Heart left ventricle (tissue), 16 donors: ENCODE results near the gene SPEG. TPM values are rescaled to one million over a fixed set of nuclear protein-coding genes. Genes with fewer than 3 reads are reported as not detected.

Source experiments
- ATAC-seq, 4 donors: fragments of 200-7000 bp; cut with Tn5 transposase; one replicate each; pipeline ENCODE4 v1.9.1; 2020 to 2022; ENCODE audit warnings: moderate library complexity in 4 of 4, mild to moderate bottlenecking in 3 of 4, moderate number of reproducible peaks in 1 of 4
- DNase-seq, 5 donors: peaks; one replicate each; pipeline ENCODE4 v3.0.0-alpha.2; 2020
- H3K27ac ChIP-seq, 12 donors: fragments of 200-600 bp; sonication (generic) in 4 of 12; one replicate each; pipeline versions ENCODE4 v1.5.0 to v1.8.0; 2016 to 2022; ENCODE audit warnings: mild to moderate bottlenecking in 2 of 12
- H3K27me3 ChIP-seq, 9 donors: fragments of 200-600 bp; sonication (generic) in 2 of 9; one replicate each; pipeline versions ENCODE4 v1.5.1 to v1.8.0; 2016 to 2022; ENCODE audit warnings: mild to moderate bottlenecking in 3 of 9
- H3K36me3 ChIP-seq, 9 donors: fragments of 200-600 bp; sonication (generic) in 2 of 9; one replicate each; pipeline versions ENCODE4 v1.5.0 to v1.8.0; 2018 to 2022; ENCODE audit warnings: mild to moderate bottlenecking in 2 of 9
- H3K4me1 ChIP-seq, 12 donors: fragments of 200-600 bp; sonication (generic) in 4 of 12; one replicate each; pipeline versions ENCODE4 v1.5.0 to v1.8.0; 2016 to 2022; ENCODE audit warnings: mild to moderate bottlenecking in 3 of 12
- H3K4me3 ChIP-seq, 12 donors: fragments of 200-600 bp; sonication (generic) in 4 of 12; one replicate each; pipeline versions ENCODE4 v1.5.0 to v1.8.0; 2017 to 2022; ENCODE audit warnings: mild to moderate bottlenecking in 9 of 12, moderate library complexity in 4 of 12
- H3K9me3 ChIP-seq, 12 donors: fragments of 200-600 bp; sonication (generic) in 4 of 12; one replicate each; pipeline versions ENCODE4 v1.5.0 to v1.8.0; 2016 to 2022; ENCODE audit warnings: mild to moderate bottlenecking in 1 of 12
- POLR2A ChIP-seq, 2 donors: fragments of 450-650 bp; IDR thresholded peaks; one replicate each; pipeline ENCODE4 v1.6.1; 2017; ENCODE audit warnings: antibody characterized with exemption in 2 of 2, mild to moderate bottlenecking in 2 of 2, moderate library complexity in 2 of 2
- whole genome bisulfite sequencing, 4 donors: extraction: QIAGEN DNeasy Blood & Tissue Kit in 2 of 4; methylation state at CpG; one replicate each; pipeline versions ENCODE4 v1.1.5 to v1.1.7; 2013 to 2018; 5-methylcytosine and 5-hydroxymethylcytosine counted together
- intact Hi-C, 10 donors: fragments of 100-400 bp; cut with DNase I; formaldehyde crosslinking; loops; one replicate each; pipeline versions ENCODE4 v1.11.1 to v1.14.2; 2022
- polyA plus RNA-seq, 2 donors: library from polyadenylated mRNA; stranded (reverse); fragments of 200-250 nt; gene quantifications; one replicate each; pipeline ENCODE4 v1.2.3, GENCODE V29; 2013
- total RNA-seq, 9 donors: library from RNA; depleted of rRNA in 2 of 9; stranded (reverse); fragments of >200 nt in 2 of 9; fragmentation: NEBNext Ultra II Directional in 3 of 9; extraction: Animal tissue kit (Norgen Biotek cat#: 25700) in 3 of 9; gene quantifications; one replicate each; pipeline versions ENCODE4 v1.1.0 to v1.2.4, GENCODE V29; 2016 to 2023
- TF ChIP-seq, protein P1 (sequence below), 12 donors: fragments of 200-600 bp; sonication (generic) in 4 of 12; IDR thresholded peaks; one replicate each; pipeline versions ENCODE4 v1.5.0 to v1.8.0; 2018 to 2022; ENCODE audit warnings: antibody characterized with exemption in 12 of 12, mild to moderate bottlenecking in 5 of 12
- donor health status: ischemic (EF 13 %, LVEDD 7.1; RV severe dilation, severe dysfunction).
- donor health status: healthy with polysubstance abuse.
- donor health status: DM: no; HTN: yes; CAD: no.
- donor health status: DM: no; HTN: no; CAD: no.
- donor health status: ischemic (EF 25% LVEDD 6.9; RV normal size, moderate dysfunction).
- donor health status: ischemic (EF 25% LVEDD 5.7; RV mildly dilated, moderate dysfunction).
- donor health status: healthy.
- donor health status: DM: yes; HTN: yes; CAD: no.
- donor health status: ischemic (EF 35%, LVEDD 5.7; RV mildly dilated, moderate dysfunction).
- donor health status: nonischemic (EF 11% LVEDD 7.7; RV severe dilation, severe dysfunction).
- donor health status: DM: yes; HTN: yes; CAD: no.
- donor health status: PGD.
- donor health status: ischemic (EF 29% LVEDD 5.4; RV normal size, mild dysfunction).
- donor health status: nonischemic (EF 23%, LVEDD 6.1; RV moderate dilation, normal function).

Gene SPEG
- total and polyA plus RNA-seq, 11 donors: 64.8 to 150 (median 108) TPM

DNA sequence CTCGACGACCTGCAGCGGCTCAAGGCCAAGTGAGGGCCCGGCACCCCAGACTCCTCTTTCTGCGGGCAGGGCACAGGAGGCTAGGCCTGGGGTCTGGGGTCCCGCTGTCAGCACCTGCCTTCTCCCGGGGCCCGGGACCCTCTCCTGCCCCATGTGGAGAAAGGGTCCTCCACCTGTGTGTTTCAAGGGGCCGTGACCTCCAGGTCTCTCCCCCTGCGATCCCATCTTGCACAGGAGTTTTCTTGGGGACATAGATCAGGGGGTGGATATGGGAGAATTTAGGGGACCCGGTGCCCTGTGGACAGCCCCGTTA, 15.7 kb upstream of the SPEG start:
- ATAC-seq: no peak
- Histone ChIP-seq H3K27ac (peak overlapping the region; percentile 88 to 99 (median 96)), H3K4me1 (peaks cover 0 to 38% (median 10%) of the 10 kb centered on the region in 12 donors), H3K27me3 (peaks cover 0 to 21% (median 15%) of the 10 kb centered on the region in 9 donors), H3K9me3 (no peaks in the 10 kb centered on the region), H3K4me3 (peak overlapping the region; percentile 49 to 80 (median 63)), H3K36me3 (peaks cover 0 to 37% (median 27%) of the 10 kb centered on the region in 9 donors)
- no peak for DNase-seq
- WGBS, 4 donors: 21 to 39% (median 32%) methylated on average over 10 to 12 of the region's 12 CpGs
- TF ChIP-seq POLR2A (IDR thresholded peaks at IDR 0.05): no peak
- TF ChIP-seq, protein P1, sequence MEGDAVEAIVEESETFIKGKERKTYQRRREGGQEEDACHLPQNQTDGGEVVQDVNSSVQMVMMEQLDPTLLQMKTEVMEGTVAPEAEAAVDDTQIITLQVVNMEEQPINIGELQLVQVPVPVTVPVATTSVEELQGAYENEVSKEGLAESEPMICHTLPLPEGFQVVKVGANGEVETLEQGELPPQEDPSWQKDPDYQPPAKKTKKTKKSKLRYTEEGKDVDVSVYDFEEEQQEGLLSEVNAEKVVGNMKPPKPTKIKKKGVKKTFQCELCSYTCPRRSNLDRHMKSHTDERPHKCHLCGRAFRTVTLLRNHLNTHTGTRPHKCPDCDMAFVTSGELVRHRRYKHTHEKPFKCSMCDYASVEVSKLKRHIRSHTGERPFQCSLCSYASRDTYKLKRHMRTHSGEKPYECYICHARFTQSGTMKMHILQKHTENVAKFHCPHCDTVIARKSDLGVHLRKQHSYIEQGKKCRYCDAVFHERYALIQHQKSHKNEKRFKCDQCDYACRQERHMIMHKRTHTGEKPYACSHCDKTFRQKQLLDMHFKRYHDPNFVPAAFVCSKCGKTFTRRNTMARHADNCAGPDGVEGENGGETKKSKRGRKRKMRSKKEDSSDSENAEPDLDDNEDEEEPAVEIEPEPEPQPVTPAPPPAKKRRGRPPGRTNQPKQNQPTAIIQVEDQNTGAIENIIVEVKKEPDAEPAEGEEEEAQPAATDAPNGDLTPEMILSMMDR (IDR thresholded peaks at IDR 0.05): no peak
- intact Hi-C loops: no loop called here

DNA sequence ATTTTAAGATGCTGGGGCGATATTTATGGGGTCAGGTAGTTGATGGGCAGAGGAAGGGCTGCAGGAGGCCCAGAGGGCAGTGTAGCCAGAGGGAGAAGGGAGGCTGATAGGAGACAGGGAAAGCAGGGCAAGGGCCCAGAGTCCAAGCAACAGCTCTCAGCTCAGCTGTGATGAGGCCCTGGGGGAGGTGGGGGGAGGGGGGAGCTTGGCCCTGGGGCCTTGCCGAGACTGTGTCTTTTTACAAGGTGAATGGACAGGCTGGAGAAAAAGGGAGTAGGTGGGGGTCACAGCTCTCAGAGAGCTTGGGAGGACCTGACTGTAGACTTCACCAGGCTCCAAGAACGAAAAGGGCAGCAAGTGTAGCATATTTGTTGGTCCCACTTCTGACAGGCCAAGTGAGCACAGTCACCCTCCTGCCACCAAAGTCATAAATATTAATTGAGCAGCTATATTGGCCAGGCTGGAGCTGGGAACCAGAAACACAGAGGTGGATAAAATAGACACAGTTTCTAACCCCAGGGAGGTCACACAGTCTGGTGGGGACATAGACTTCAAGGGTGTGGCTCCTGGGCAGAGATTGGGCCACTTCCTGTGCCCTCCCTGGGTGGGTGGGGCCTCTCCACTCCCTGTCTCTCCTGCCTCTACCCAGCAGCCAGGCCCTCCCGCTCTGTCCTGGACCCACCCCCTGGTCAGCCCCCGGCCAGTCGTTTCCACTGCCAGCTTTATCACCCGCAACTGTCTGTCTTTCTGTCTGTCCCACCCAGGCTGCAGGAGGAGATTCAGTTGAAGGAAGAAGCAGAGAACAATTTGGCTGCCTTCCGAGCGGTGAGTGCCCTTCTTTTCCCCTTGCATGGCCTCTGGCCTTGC, 15.1 kb upstream of the SPEG start:
- TF ChIP-seq POLR2A (IDR thresholded peaks at IDR 0.05): peak; percentile 29 to 51
- TF ChIP-seq, protein P1 (IDR thresholded peaks at IDR 0.05): no peak
- H3K9me3 ChIP-seq: no peaks in the 10 kb centered on the region
- WGBS, 4 donors: 35 to 56% (median 50%) methylated on average over 8 to 9 of the region's 9 CpGs
- H3K36me3 ChIP-seq: peaks cover 0 to 43% (median 32%) of the 10 kb centered on the region in 9 donors
- peak overlapping the region; percentile 88 to 99 (median 96) for H3K27ac ChIP-seq
- intact Hi-C loops: loop anchor here in 2 of 10 donors (2.0 to 10.0 kb wide), 2 partner anchors 15 to 215 kb away; no protein-coding TSS in a partner anchor
- DNase-seq (peak in 4 of 5 donors; percentile 78 to 82 (median 80)), ATAC-seq (peak; percentile 40 to 72 (median 63))
- H3K4me3 ChIP-seq: peak overlapping the region; percentile 49 to 80 (median 63)
- H3K4me1 ChIP-seq: peaks cover 0 to 39% (median 10%) of the 10 kb centered on the region in 12 donors
- peaks cover 0 to 21% (median 15%) of the 10 kb centered on the region in 9 donors for H3K27me3 ChIP-seq

DNA sequence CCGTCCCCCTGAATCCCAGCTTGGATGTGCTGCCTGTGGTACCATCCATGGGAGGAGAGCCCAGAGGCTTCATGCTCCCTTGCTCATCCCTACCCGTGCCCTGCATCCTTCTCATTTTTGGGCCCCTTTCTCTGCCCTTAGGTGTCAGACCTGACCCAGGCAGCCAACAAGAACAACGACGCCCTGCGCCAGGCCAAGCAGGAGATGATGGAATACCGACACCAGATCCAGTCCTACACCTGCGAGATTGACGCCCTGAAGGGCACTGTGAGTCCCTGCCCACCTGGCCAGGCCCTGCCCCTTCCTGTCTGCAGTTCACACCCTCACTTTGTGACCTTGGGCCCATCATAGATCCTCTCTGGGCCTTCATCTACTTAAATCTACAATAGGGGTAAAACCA, 14.0 kb upstream of the SPEG start:
- Histone ChIP-seq H3K4me1 (peaks cover 0 to 38% (median 10%) of the 10 kb centered on the region in 12 donors), H3K36me3 (peaks cover 0 to 54% (median 34%) of the 10 kb centered on the region in 9 donors), H3K9me3 (no peaks in the 10 kb centered on the region), H3K27ac (peak overlapping the region; percentile 88 to 99 (median 96)), H3K4me3 (peak overlapping the region; percentile 49 to 80 (median 63)), H3K27me3 (peaks cover 0 to 21% (median 15%) of the 10 kb centered on the region in 9 donors)
- TF ChIP-seq, protein P1 (IDR thresholded peaks at IDR 0.05): no peak
- no peak for TF ChIP-seq POLR2A (IDR thresholded peaks at IDR 0.05)
- intact Hi-C loops: loop anchor here in 2 of 10 donors (2.0 to 10.0 kb wide), 2 partner anchors 16 to 214 kb away; no protein-coding TSS in a partner anchor
- 62 to 66% (median 65%) methylated on average over 8 of the region's 8 CpGs for WGBS, 4 donors
- ATAC-seq: no peak
- DNase-seq: peak in 1 of 5 donors; percentile 55

DNA sequence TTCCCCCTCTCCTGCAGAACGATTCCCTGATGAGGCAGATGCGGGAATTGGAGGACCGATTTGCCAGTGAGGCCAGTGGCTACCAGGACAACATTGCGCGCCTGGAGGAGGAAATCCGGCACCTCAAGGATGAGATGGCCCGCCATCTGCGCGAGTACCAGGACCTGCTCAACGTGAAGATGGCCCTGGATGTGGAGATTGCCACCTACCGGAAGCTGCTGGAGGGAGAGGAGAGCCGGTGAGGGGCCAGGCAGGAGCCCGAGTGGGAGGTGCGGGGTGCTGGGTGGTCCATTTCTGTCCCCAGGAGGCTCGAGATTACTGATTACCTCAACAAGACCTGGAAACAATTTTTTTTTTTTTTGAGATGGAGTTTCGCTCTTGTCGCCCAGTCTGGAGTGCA, 13.3 kb upstream of the SPEG start:
- Histone ChIP-seq H3K36me3 (peaks cover 0 to 61% (median 34%) of the 10 kb centered on the region in 9 donors), H3K9me3 (no peaks in the 10 kb centered on the region), H3K4me3 (peak overlapping the region; percentile 49 to 80 (median 63)), H3K27me3 (peaks cover 0 to 21% (median 15%) of the 10 kb centered on the region in 9 donors), H3K4me1 (peaks cover 0 to 32% (median 9%) of the 10 kb centered on the region in 12 donors), H3K27ac (peak overlapping the region; percentile 88 to 99 (median 96))
- WGBS, 4 donors: 48 to 63% (median 52%) methylated on average over 16 to 17 of the region's 17 CpGs
- peak in 1 of 2 donors; percentile 20 for TF ChIP-seq POLR2A (IDR thresholded peaks at IDR 0.05)
- TF ChIP-seq, protein P1 (IDR thresholded peaks at IDR 0.05): peak in 2 of 12 donors; percentile 12 to 20
- ATAC-seq (no peak), DNase-seq (no peak)
- intact Hi-C loops: loop anchor here in 2 of 10 donors (2.0 to 10.0 kb wide), 2 partner anchors 17 to 213 kb away; no protein-coding TSS in a partner anchor
